H9 (cell line): ENCODE measurements around the gene FOXC2. TPM values are rescaled to one million over a fixed set of nuclear protein-coding genes. Genes with fewer than 3 reads are reported as not detected.

ENCODE experiments used
- DNase-seq: peaks from one replicate; pipeline ENCODE4 v3.0.0-alpha.2; 2017
- H2AFZ ChIP-seq: one replicate; pipeline ENCODE4 v1.6.1; 2013; ENCODE audit warnings: mild to moderate bottlenecking, low read length, control low read depth, moderate library complexity
- H2AK5ac ChIP-seq: 2 replicates; pipeline ENCODE4 v1.6.1; 2013; ENCODE audit warnings: low read length, control low read depth, mixed read lengths; ENCODE audit not compliant: insufficient read length
- H2BK120ac ChIP-seq: one replicate; pipeline ENCODE4 v1.6.1; 2013; ENCODE audit warnings: low read depth, mild to moderate bottlenecking, low read length, control low read depth, inconsistent platforms; ENCODE audit not compliant: poor library complexity, severe bottlenecking
- H2BK12ac ChIP-seq: 2 replicates; pipeline ENCODE4 v1.6.1; 2013; ENCODE audit warnings: low read length, control low read depth, mixed read lengths, low read depth; ENCODE audit not compliant: insufficient read length
- H2BK15ac ChIP-seq: 2 replicates; pipeline ENCODE4 v1.6.1; 2013; ENCODE audit warnings: low read depth, low read length, control low read depth
- H2BK20ac ChIP-seq: one replicate; pipeline ENCODE4 v1.6.1; 2013; ENCODE audit warnings: low read depth, mild to moderate bottlenecking, low read length, control low read depth, inconsistent platforms; ENCODE audit not compliant: poor library complexity, severe bottlenecking
- H2BK5ac ChIP-seq: 2 replicates; pipeline ENCODE4 v1.6.1; 2013; ENCODE audit warnings: low read length, control low read depth, mixed read lengths; ENCODE audit not compliant: insufficient read length
- H3K14ac ChIP-seq: 2 replicates; pipeline ENCODE4 v1.6.1; 2013; ENCODE audit warnings: low read length, control low read depth; ENCODE audit not compliant: insufficient read depth
- H3K18ac ChIP-seq: 2 replicates; pipeline ENCODE4 v1.6.1; 2013; ENCODE audit warnings: low read depth, mild to moderate bottlenecking, mixed read lengths, low read length, control low read depth; ENCODE audit not compliant: insufficient read length
- H3K23ac ChIP-seq: 2 replicates; pipeline ENCODE4 v1.6.1; 2013; ENCODE audit warnings: low read length, control low read depth, mixed read lengths, low read depth; ENCODE audit not compliant: insufficient read length
- H3K23me2 ChIP-seq: 2 replicates; pipeline ENCODE4 v1.6.1; 2013; ENCODE audit warnings: low read depth, mild to moderate bottlenecking, mixed read lengths, low read length, control low read depth; ENCODE audit not compliant: insufficient read length, poor library complexity, severe bottlenecking
- H3K27ac ChIP-seq: 2 replicates; pipeline ENCODE4 v1.5.1; 2013; ENCODE audit warnings: low read length, control low read depth, mixed read lengths, low read depth; ENCODE audit not compliant: insufficient read length
- H3K27me3 ChIP-seq: 2 replicates; pipeline ENCODE4 v1.6.1; 2013; ENCODE audit warnings: low read length, control low read depth, inconsistent platforms; ENCODE audit not compliant: insufficient read depth
- H3K4ac ChIP-seq: 2 replicates; pipeline ENCODE4 v1.6.1; 2013; ENCODE audit warnings: low read depth, mild to moderate bottlenecking, control low read depth, inconsistent platforms, low read length, moderate library complexity
- H3K4me1 ChIP-seq: 2 replicates; pipeline ENCODE4 v1.6.1; 2013; ENCODE audit warnings: low read length, control low read depth, inconsistent platforms; ENCODE audit not compliant: insufficient read depth
- H3K4me2 ChIP-seq: 2 replicates; pipeline ENCODE4 v1.6.1; 2013; ENCODE audit warnings: low read length, control low read depth, mixed read lengths; ENCODE audit not compliant: insufficient read length, insufficient read depth
- H3K56ac ChIP-seq: 2 replicates; pipeline ENCODE4 v1.6.1; 2013; ENCODE audit warnings: low read depth, mild to moderate bottlenecking, mixed read lengths, low read length, control low read depth; ENCODE audit not compliant: insufficient read length
- H3K79me1 ChIP-seq: 2 replicates; pipeline ENCODE4 v1.6.1; 2013; ENCODE audit warnings: low read depth, mild to moderate bottlenecking, moderate library complexity, low read length, control low read depth, inconsistent platforms; ENCODE audit not compliant: insufficient read depth, poor library complexity, severe bottlenecking
- H3K79me2 ChIP-seq: 2 replicates; pipeline ENCODE4 v1.6.1; 2013; ENCODE audit warnings: low read length, control low read depth, inconsistent platforms; ENCODE audit not compliant: insufficient read depth
- H3K9ac ChIP-seq: 2 replicates; pipeline ENCODE4 v1.6.1; 2013; ENCODE audit warnings: low read length, control low read depth, mixed read lengths; ENCODE audit not compliant: insufficient read length; ENCODE audit errors: extremely low read depth
- H3K9me3 ChIP-seq: one replicate; pipeline ENCODE4 v1.6.1; 2013; ENCODE audit warnings: low read depth, low read length, inconsistent platforms; ENCODE audit not compliant: control insufficient read depth
- H3T11ph ChIP-seq: one replicate; pipeline ENCODE4 v1.6.1; 2013; ENCODE audit warnings: mild to moderate bottlenecking, low read length, control low read depth, inconsistent platforms
- H4K20me1 ChIP-seq: one replicate; pipeline ENCODE4 v1.6.1; 2013; ENCODE audit not compliant: control insufficient read depth, insufficient read length, insufficient read depth
- H4K5ac ChIP-seq: 2 replicates; pipeline ENCODE4 v1.6.1; 2013; ENCODE audit warnings: low read depth, mild to moderate bottlenecking, mixed read lengths, low read length, control low read depth; ENCODE audit not compliant: insufficient read length
- H4K8ac ChIP-seq: replicated peaks from 2 replicates; pipeline ENCODE4 v1.6.1; 2013; ENCODE audit warnings: low read length, control low read depth, mixed read lengths, low read depth; ENCODE audit not compliant: insufficient read length
- H4K91ac ChIP-seq: 2 replicates; pipeline ENCODE4 v1.6.1; 2013; ENCODE audit warnings: low read depth, mild to moderate bottlenecking, moderate library complexity, mixed read lengths, low read length, control low read depth; ENCODE audit not compliant: insufficient read length
- H3K27ac Mint-ChIP-seq, 3 experiments: 2 replicates in 2 of 3; 3 replicates in 1 of 3; pipeline ENCODE4 v1.8.0; 2020 to 2021; ENCODE audit warnings: mixed read lengths in 3 of 3, mild to moderate bottlenecking in 1 of 3, moderate library complexity in 1 of 3
- H3K27me3 Mint-ChIP-seq: 2 replicates; pipeline ENCODE4 v1.8.0; 2021; ENCODE audit warnings: low read depth, mild to moderate bottlenecking, moderate library complexity, mixed read lengths
- H3K36me3 Mint-ChIP-seq, 3 experiments: 2 replicates in 2 of 3; 3 replicates in 1 of 3; pipeline ENCODE4 v1.8.0; 2020 to 2021; ENCODE audit warnings: low read depth in 3 of 3, mixed read lengths in 3 of 3; ENCODE audit not compliant: insufficient read depth in 1 of 3
- H3K4me1 Mint-ChIP-seq, 2 experiments: 2 replicates each; pipeline ENCODE4 v1.8.0; 2020; ENCODE audit warnings: mixed read lengths in 2 of 2
- H3K4me3 Mint-ChIP-seq, 2 experiments: 2 replicates in 1 of 2; 3 replicates in 1 of 2; pipeline ENCODE4 v1.8.0; 2020 to 2021; ENCODE audit warnings: mild to moderate bottlenecking in 2 of 2, mixed read lengths in 2 of 2, moderate library complexity in 1 of 2
- H3K9me3 Mint-ChIP-seq, 2 experiments: 2 replicates in 1 of 2; 3 replicates in 1 of 2; pipeline ENCODE4 v1.8.0; 2020; ENCODE audit warnings: mild to moderate bottlenecking in 2 of 2, mixed read lengths in 2 of 2, moderate library complexity in 1 of 2
- CTCF ChIP-seq: fragments of 200-600 bp; sonication (generic); conservative IDR thresholded peaks from 3 replicates; pipeline ENCODE4 v1.8.0; 2021; ENCODE audit warnings: antibody characterized with exemption, mild to moderate bottlenecking
- WGBS: extraction: QIAGEN DNeasy Blood & Tissue Kit; methylation state at CpG from one replicate; pipeline ENCODE4 v1.1.7; 2013; ENCODE audit warnings: missing lambda C conversion rate, low lambda C conversion rate, mixed read lengths; ENCODE audit not compliant: insufficient read length; ENCODE audit errors: extremely low coverage; 5-methylcytosine and 5-hydroxymethylcytosine counted together
- total RNA-seq: library from RNA; stranded (reverse); gene quantifications from 2 replicates; pipeline ENCODE4 v1.2.1, GENCODE V29; 2021

FOXC2 gene
- total RNA-seq, 1 experiment from 2014 or later, result not detected

GRCh38 chr16:86605950-86606349 lies 39.3 kb downstream of the FOXC2 start:
- Histone ChIP-seq H2BK12ac (no peak overlapping the region), H3K4me1 (no peaks in the 10 kb centered on the region), H4K20me1 (no peaks in the 10 kb centered on the region), H3K9me3 (no peaks in the 10 kb centered on the region), H3T11ph (no peak overlapping the region), H3K23me2 (no peaks in the 10 kb centered on the region), H3K56ac (no peak overlapping the region), H4K5ac (no peak overlapping the region), H3K79me2 (no peaks in the 10 kb centered on the region), H3K4ac (no peak overlapping the region), H3K79me1 (no peaks in the 10 kb centered on the region), H4K8ac (no peak overlapping the region), H2AFZ (no peak overlapping the region), H3K23ac (no peak overlapping the region), H3K4me2 (no peak overlapping the region), H2AK5ac (no peak overlapping the region), H3K27me3 (no peaks in the 10 kb centered on the region), H3K27ac (no peak overlapping the region), H4K91ac (no peak overlapping the region), H2BK20ac (no peak overlapping the region), H3K18ac (no peak overlapping the region), H2BK5ac (no peak overlapping the region), H2BK120ac (no peak overlapping the region), H2BK15ac (no peak overlapping the region), H3K9ac (no peak overlapping the region), H3K14ac (no peak overlapping the region)
- Mint-ChIP-seq H3K4me3 (no peak overlapping the region), H3K36me3 (no peaks in the 10 kb centered on the region; a peak in 1 of 7 replicates), H3K4me1 (0 out of 4 replicates have a peak, but pooled peaks cover 0 to 4% of the 10 kb centered on the region in 2 experiments), H3K27me3 (peaks cover 8% of the 10 kb centered on the region), H3K9me3 (no peaks in the 10 kb centered on the region), H3K27ac (no peak overlapping the region)
- no CpG with 5 or more reads among the region's 3 CpGs for WGBS
- no peak for DNase-seq
- no peak for TF ChIP-seq CTCF
